NK-92 (cell line): ENCODE results near the gene PLEKHG5.
"Not testable (repeated sequence)": the region's sequence is repeated elsewhere in the genome, so short reads cannot be mapped to it uniquely, and the experiment has no call there.

Experiments used
- DNase-seq: peaks from one replicate; lab custom pipeline; 2025; ENCODE audit not compliant: unreplicated experiment; lab: John Stamatoyannopoulos, UW

The PLEKHG5 gene

DNA sequence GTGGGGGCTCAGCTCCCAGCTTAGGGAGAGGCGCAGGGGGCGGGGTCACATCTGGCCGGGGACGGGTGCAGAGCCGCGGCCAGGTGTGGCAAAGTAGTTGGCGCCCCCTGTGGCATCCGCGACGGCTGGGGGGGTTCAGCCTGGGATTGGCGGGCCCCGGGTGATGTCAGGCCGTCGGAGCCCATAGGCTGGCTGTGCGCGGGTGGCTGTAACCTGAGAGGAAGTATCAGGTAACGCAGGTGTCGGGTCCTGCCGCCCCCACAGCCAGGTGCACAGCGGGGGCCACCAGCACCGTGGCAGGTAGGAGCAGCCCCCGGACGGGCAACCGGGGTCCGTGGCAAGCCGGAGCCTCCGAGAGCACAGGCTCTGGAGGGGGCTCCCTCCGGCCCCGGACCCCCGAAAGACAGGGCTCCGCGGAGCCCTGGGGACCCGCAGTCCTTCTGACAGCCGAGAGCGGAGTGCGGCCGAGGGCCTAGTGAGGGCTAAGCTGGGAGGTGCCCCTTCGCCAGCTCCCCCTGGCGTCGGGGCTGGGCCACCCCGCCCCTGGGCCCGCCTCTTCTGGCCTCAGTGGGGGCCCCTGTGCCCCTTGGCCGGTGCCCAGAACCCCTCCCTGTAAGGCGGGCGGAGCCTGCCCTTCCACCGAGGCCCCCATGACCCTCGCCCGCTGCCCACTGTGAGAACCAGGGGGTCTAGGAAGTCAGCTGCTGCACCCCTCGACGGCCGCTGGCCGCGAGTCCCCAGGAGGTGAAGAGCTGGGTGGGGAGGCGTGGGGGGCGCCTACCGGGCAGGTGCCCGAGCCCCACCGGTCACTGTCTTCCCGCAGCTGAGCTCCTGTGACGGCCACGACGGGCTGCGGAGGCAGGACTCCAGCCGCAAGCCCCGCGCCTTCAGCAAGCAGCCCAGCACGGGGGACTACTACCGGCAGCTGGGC lies 43.4 kb downstream of the PLEKHG5 start:
- DNase-seq = no peak

- no peak for DNase-seq
These were observed 44.2 kb downstream of the PLEKHG5 start for GRCh38 chr1:6447016-6447817.

DNA sequence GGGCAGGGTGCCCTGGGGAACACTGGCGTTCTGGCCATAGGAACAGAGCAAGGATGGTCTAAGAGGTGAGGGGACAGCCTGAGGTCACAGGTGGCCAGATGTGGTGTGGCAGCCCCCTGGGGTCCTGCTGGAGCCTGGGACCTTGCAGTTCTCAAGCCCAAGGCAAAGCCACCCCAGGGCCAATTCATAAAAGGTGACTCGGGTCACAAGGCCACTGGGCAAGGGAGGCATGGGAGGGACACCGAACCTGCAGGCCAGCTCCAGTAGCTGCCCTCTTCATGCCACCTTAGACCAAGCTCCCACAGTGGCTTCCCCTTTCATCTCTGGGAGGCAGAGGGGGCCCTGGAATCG lies 44.8 kb downstream of the PLEKHG5 start:
- no peak for DNase-seq

GRCh38 chr1:6445929-6446328 lies 45.5 kb downstream of the PLEKHG5 start:
- DNase-seq = not testable (repeated sequence)

DNA sequence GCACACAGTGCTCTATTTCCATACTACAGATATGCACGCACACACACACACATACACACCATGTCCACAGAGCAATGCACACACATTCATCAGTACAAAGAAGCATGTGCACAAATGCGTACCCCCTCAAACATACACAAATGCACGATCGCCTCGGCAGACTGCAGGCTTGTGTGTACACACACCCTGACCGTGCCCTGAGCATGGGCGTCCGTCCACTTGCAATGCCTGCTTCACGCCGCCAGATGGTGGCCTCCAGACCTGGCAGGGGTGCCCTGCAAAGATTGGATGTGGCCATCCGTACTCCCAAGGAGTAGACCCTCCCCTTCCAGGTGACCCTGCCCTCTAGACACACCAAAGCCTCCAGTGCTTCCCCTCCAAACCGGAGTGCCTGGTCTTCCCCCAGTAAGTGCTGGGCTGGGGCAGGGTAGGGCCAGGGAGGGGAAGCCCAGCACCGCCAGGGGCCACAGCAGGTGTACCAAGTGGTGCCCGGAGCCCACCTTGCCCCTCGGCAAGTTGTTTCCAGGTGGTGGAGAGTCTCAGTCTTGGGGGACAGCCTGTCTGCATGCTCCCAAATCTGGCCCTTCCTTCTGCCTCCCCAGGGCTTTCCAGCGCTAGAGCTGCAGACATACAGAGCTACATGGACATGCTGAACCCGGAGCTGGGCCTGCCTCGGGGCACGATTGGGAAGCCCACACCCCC lies 46.3 kb downstream of the PLEKHG5 start:
- no peak for DNase-seq

- DNase-seq = no peak
These were observed 47.1 kb downstream of the PLEKHG5 start for GRCh38 chr1:6444377-6444776.

- no peak for DNase-seq
These were observed 47.9 kb downstream of the PLEKHG5 start for GRCh38 chr1:6443339-6444115.

DNA sequence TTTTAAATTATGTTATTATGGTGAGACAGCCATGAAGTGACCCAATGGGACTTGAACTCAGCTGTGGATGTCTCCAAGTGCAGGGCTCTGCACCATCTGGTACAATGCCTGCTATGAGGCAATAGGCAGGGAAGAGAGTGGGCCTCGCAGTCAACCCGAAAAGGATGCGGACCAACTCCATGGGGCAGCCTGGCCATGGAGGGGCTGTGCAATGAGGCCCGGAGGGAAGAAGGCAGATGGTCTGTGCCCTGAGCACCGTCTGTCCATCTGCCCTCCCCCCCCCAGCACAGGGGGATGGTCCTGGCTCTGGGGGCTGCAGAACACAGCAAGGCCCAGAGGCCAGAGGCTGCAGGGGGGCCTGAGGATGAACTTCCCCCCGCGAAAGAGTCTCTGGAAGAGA lies 49.9 kb downstream of the PLEKHG5 start:
- DNase-seq = no peak

GRCh38 chr1:6440198-6441126 lies 51.0 kb downstream of the PLEKHG5 start:
- no peak for DNase-seq

GRCh38 chr1:6438047-6438525 lies 53.4 kb downstream of the PLEKHG5 start:
- no peak for DNase-seq

- not testable (repeated sequence) for DNase-seq
These were observed 54.3 kb downstream of the PLEKHG5 start for GRCh38 chr1:6437012-6437700.

- not testable (repeated sequence) for DNase-seq
These were observed 55.2 kb downstream of the PLEKHG5 start for GRCh38 chr1:6436277-6436676.

DNA sequence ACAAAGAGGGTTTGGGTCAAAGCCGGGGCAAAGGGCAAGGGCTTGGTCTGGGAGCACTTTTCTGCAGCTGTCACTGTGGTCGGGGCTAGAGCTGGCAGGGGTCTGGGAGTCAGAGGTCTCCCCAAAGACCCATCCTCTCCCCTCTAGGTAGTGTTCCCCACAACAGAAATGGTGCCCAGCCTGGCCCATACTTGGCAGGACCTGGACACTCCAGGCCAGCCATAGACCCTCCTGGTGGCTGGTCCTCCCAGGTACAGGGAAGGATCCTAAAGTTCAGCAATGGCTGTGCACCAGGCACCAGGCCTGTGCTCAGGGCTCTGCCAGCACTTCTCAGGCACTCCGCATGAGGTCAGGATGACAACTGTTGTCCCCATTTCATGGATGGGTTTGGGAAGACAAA lies 55.9 kb downstream of the PLEKHG5 start:
- no peak for DNase-seq

- DNase-seq = no peak
These were observed 56.3 kb downstream of the PLEKHG5 start for GRCh38 chr1:6435129-6435528.

DNA sequence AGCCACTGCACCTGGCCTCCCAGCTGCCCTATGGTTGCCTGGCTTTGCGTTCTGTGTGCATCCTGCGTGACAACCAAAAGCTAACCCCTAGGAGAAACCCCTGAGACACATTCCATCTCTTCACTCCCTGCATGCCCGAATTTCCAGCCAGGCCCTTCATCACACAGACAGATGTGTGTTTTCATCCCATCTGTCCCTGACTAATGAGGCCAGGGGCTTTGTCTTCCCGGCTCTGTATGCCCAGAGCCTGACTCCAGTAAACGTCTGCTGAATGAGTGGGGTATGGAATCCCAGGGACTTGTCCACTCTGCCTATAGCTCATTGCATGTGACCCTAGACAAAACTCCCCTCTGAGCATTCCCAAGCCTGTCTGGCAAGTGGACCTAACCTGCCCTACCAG lies 57.3 kb downstream of the PLEKHG5 start:
- DNase-seq = no peak

GRCh38 chr1:6431645-6432579 lies 59.6 kb downstream of the PLEKHG5 start:
- DNase-seq = not testable (repeated sequence)

DNA sequence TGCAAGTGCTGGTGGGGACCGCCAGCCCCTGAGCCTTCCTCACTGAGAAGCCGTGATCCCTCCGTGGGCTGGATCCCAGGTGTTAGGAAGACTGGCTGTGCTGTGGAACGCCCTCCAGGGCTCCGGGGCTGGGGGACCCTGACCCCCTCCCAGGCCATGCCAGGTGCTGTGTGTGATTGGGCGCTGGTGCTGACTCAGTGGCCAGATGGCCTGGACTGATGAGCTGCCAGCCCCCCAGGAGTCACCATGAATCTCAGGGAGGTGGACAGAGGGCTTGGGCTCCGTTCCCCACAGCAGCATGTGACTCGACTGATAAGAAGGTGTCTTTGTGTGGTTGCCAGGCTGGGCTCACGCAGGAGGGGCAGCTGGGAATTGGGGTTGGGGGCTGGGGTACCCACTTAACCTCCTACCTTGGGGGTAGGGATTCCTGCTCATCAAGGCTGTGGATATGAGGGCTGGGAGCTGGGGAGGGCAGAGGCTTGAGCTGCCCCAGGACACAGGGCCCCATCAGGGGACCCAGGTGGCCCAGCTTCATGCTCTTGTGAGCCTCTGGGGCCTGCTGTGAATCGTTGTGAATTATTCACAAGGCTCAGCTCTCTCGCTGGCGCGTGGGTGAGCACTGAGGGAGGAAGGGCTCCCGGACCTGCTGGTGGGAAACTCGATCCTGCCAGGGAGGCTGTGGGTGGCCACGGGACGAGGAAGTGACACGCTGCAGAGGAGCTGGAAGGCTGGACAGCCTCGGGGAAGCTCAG lies 61.6 kb downstream of the PLEKHG5 start:
- not testable (repeated sequence) for DNase-seq
